ENCODE data around the gene FUNDC1. TPM values are rescaled to one million over a fixed set of nuclear protein-coding genes. Genes with fewer than 3 reads are reported as not detected.

FUNDC1 gene
- total RNA-seq, 2 donors from 2014 or later = 12.3 to 28.3 TPM

DNA sequence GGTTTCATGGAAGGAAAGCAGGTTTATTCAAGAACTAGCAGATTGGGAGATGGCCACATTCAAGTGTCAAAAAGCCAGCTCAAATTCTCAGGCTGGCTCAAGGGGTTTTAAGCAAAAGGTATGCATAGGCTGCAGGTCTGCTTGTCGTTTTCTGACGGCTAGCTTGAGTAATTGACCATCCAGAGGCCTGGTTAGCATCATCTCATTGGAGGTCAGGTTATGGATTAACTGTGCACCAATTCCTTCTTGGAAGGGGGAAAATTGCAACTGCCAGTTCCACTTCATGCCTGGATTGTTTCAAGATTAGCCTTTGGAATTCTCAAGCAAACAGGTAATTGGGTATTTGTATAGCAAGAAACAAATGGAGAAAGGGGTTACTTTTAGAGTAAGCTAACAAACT, 62.1 kb downstream of the FUNDC1 start:
- no peaks in the 10 kb centered on the region for H3K27me3 ChIP-seq
- H3K4me3 ChIP-seq = no peak overlapping the region
- H3K27ac ChIP-seq = no peak overlapping the region
- H3K9me3 ChIP-seq = peaks cover 0 to 3% of the 10 kb centered on the region in 2 donors
- H3K4me1 ChIP-seq = no peaks in the 10 kb centered on the region
- no peaks in the 10 kb centered on the region for H3K36me3 ChIP-seq
- DNase-seq (ENCODE audit: low spot score) = no peak
- TF ChIP-seq, protein P1, sequence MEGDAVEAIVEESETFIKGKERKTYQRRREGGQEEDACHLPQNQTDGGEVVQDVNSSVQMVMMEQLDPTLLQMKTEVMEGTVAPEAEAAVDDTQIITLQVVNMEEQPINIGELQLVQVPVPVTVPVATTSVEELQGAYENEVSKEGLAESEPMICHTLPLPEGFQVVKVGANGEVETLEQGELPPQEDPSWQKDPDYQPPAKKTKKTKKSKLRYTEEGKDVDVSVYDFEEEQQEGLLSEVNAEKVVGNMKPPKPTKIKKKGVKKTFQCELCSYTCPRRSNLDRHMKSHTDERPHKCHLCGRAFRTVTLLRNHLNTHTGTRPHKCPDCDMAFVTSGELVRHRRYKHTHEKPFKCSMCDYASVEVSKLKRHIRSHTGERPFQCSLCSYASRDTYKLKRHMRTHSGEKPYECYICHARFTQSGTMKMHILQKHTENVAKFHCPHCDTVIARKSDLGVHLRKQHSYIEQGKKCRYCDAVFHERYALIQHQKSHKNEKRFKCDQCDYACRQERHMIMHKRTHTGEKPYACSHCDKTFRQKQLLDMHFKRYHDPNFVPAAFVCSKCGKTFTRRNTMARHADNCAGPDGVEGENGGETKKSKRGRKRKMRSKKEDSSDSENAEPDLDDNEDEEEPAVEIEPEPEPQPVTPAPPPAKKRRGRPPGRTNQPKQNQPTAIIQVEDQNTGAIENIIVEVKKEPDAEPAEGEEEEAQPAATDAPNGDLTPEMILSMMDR (IDR thresholded peaks at IDR 0.05) = no peak

DNA sequence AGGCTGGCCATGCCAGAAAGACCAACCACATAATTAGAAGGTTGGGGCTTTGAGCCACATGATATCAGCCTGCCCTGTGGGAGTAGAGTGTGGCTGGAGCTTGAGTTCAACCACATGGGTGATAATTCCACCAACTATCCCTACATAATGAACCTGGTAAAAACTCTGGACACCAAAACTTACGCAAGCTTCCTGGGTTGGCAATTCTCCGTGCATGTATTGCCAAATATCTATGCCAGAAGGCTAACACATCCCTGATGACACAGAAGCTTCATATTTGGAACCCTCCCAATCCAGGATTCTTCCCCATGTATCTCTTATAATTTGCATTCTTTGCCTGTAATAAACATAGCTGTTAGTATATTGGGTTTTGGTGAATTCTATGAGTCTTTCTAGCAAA, 68.2 kb downstream of the FUNDC1 start:
- Histone ChIP-seq H3K27me3 (no peaks in the 10 kb centered on the region), H3K4me3 (no peak overlapping the region), H3K36me3 (no peaks in the 10 kb centered on the region), H3K9me3 (no peaks in the 10 kb centered on the region), H3K27ac (no peak overlapping the region), H3K4me1 (no peaks in the 10 kb centered on the region)
- TF ChIP-seq, protein P1 (IDR thresholded peaks at IDR 0.05) = no peak
- DNase-seq (ENCODE audit: low spot score) = no peak

Other genes starting within 250 kb of the FUNDC1 start
- 1 to 10 TPM; 4.5 to 5.4 TPM for gene EFHC2, start 199.2 kb downstream of the FUNDC1 start, total RNA-seq

All from right atrium auricular region (tissue), 2 donors.